Skin epidermis (tissue), 12 donors: Measurements from ENCODE around the gene EXOSC7.

Source experiments
- H3K27ac ChIP-seq, 21 experiments: fragments of 200-600 bp; sonication (generic) in 11 of 21; one replicate each; pipeline ENCODE4 v1.5.0; 2020; ENCODE audit warnings: mild to moderate bottlenecking in 3 of 21, inconsistent platforms in 2 of 21, moderate library complexity in 2 of 21
- H3K4me3 ChIP-seq, 7 experiments: fragments of 200-600 bp; sonication (generic) in 2 of 7; one replicate each; pipeline ENCODE4 v1.5.0; 2020; ENCODE audit warnings: inconsistent platforms in 2 of 7, mild to moderate bottlenecking in 2 of 7, moderate library complexity in 1 of 7

EXOSC7 gene

GRCh38 chr3:44989141-44989540, 13.1 kb downstream of the EXOSC7 start:
- H3K27ac ChIP-seq = peak overlapping the region in 2 of 21 experiments; percentile 13 to 64
- H3K4me3 ChIP-seq = no peak overlapping the region

- no peak overlapping the region for H3K4me3 ChIP-seq
- H3K27ac ChIP-seq = peak overlapping the region in 2 of 21 experiments; percentile 13 to 64
These were observed 13.8 kb downstream of the EXOSC7 start for GRCh38 chr3:44989636-44990373.

- peak overlapping the region in 5 of 21 experiments; percentile 25 to 77 (median 65) for H3K27ac ChIP-seq
- H3K4me3 ChIP-seq = no peak overlapping the region
These were observed 15.3 kb downstream of the EXOSC7 start for GRCh38 chr3:44991326-44991725.

GRCh38 chr3:44992555-44993470, 16.8 kb downstream of the EXOSC7 start:
- Histone ChIP-seq H3K4me3 (no peak overlapping the region), H3K27ac (peak overlapping the region in 18 of 21 experiments; percentile 22 to 77 (median 59))

- Histone ChIP-seq H3K4me3 (no peak overlapping the region), H3K27ac (peak overlapping the region in 18 of 21 experiments; percentile 22 to 77 (median 58))
These were observed 17.6 kb downstream of the EXOSC7 start for GRCh38 chr3:44993471-44994205.

- H3K4me3 ChIP-seq = no peak overlapping the region
- peak overlapping the region in 10 of 21 experiments; percentile 2 to 63 (median 44) for H3K27ac ChIP-seq
These were observed 19.2 kb downstream of the EXOSC7 start for GRCh38 chr3:44995142-44995770.

- H3K4me3 ChIP-seq = no peak overlapping the region
- H3K27ac ChIP-seq = peak overlapping the region in 7 of 21 experiments; percentile 1 to 51 (median 23)
These were observed 20.5 kb downstream of the EXOSC7 start for GRCh38 chr3:44996556-44996969.

GRCh38 chr3:44999782-45000181, 23.7 kb downstream of the EXOSC7 start:
- no peak overlapping the region for H3K4me3 ChIP-seq
- no peak overlapping the region for H3K27ac ChIP-seq

GRCh38 chr3:45000823-45001222, 24.8 kb downstream of the EXOSC7 start:
- Histone ChIP-seq H3K27ac (peak overlapping the region in 1 of 21 experiments; percentile 41), H3K4me3 (no peak overlapping the region)

GRCh38 chr3:45001738-45002137, 25.7 kb downstream of the EXOSC7 start:
- Histone ChIP-seq H3K4me3 (no peak overlapping the region), H3K27ac (no peak overlapping the region)

GRCh38 chr3:45002139-45002660, 26.2 kb downstream of the EXOSC7 start:
- no peak overlapping the region for H3K4me3 ChIP-seq
- peak overlapping the region in 1 of 21 experiments; percentile 8 for H3K27ac ChIP-seq

GRCh38 chr3:45002720-45003119, 26.7 kb downstream of the EXOSC7 start:
- Histone ChIP-seq H3K4me3 (no peak overlapping the region), H3K27ac (peak overlapping the region in 4 of 21 experiments; percentile 8 to 43 (median 23))

GRCh38 chr3:45003406-45003805, 27.4 kb downstream of the EXOSC7 start:
- no peak overlapping the region for H3K27ac ChIP-seq
- H3K4me3 ChIP-seq = no peak overlapping the region

- H3K27ac ChIP-seq = no peak overlapping the region
- H3K4me3 ChIP-seq = no peak overlapping the region
These were observed 27.8 kb downstream of the EXOSC7 start for GRCh38 chr3:45003859-45004258.

- Histone ChIP-seq H3K27ac (no peak overlapping the region), H3K4me3 (no peak overlapping the region)
These were observed 31.0 kb downstream of the EXOSC7 start for GRCh38 chr3:45007091-45007490.

- Histone ChIP-seq H3K4me3 (no peak overlapping the region), H3K27ac (peak overlapping the region in 2 of 21 experiments; percentile 4 to 23)
These were observed 32.1 kb downstream of the EXOSC7 start for GRCh38 chr3:45008117-45008516.

- Histone ChIP-seq H3K27ac (peak overlapping the region in 8 of 21 experiments; percentile 2 to 91 (median 76)), H3K4me3 (no peak overlapping the region)
These were observed 33.8 kb downstream of the EXOSC7 start for GRCh38 chr3:45009868-45010267.

- H3K4me3 ChIP-seq = no peak overlapping the region
- H3K27ac ChIP-seq = peak overlapping the region in 18 of 21 experiments; percentile 2 to 91 (median 74)
These were observed 34.8 kb downstream of the EXOSC7 start for GRCh38 chr3:45010811-45011333.
